GM12878 (cell line): ENCODE measurements around the gene ZCRB1.

Source experiments
- BHLHE40 ChIP-seq, 2 experiments: fragments of 450-650 bp in 1 of 2; IDR thresholded peaks; 2 replicates each; pipeline ENCODE4 v1.6.1; 2011 to 2017; ENCODE audit warnings: low read depth in 2 of 2, borderline replicate concordance in 1 of 2, improper control_type of control experiment in 1 of 2, low read length in 1 of 2, mild to moderate bottlenecking in 1 of 2
- CEBPB ChIP-seq, 2 experiments: fragments of 150-350 bp in 1 of 2; IDR thresholded peaks; 2 replicates each; pipeline ENCODE4 v1.6.1; 2012 to 2014; ENCODE audit warnings: low read depth in 2 of 2, low read length in 2 of 2, borderline replicate concordance in 1 of 2, inconsistent platforms in 1 of 2
- EP300 ChIP-seq, 2 experiments: fragments of 150-350 bp in 1 of 2; IDR thresholded peaks; 2 replicates each; pipeline ENCODE4 v1.6.1; 2011 to 2012; ENCODE audit warnings: low read depth in 2 of 2, low read length in 2 of 2, borderline replicate concordance in 1 of 2, improper control_type of control experiment in 1 of 2, inconsistent platforms in 1 of 2; ENCODE audit not compliant: control insufficient read depth in 1 of 2
- JUNB ChIP-seq: IDR thresholded peaks from 2 replicates; pipeline ENCODE4 v1.6.1; 2016; ENCODE audit warnings: antibody characterized with exemption, mild to moderate bottlenecking
- MEF2A ChIP-seq: IDR thresholded peaks from 2 replicates; pipeline ENCODE4 v1.6.1; 2011; ENCODE audit warnings: low read depth, mild to moderate bottlenecking, low read length, moderate library complexity; ENCODE audit not compliant: insufficient read depth
- NFIC ChIP-seq: IDR thresholded peaks from 2 replicates; pipeline ENCODE4 v1.6.1; 2012; ENCODE audit warnings: low read depth, mild to moderate bottlenecking, inconsistent platforms, low read length, moderate library complexity
- POLR2A ChIP-seq: IDR thresholded peaks from 2 replicates; pipeline ENCODE4 v1.6.1; 2011; ENCODE audit warnings: low read depth, mild to moderate bottlenecking, low read length
- RFX5 ChIP-seq: IDR thresholded peaks from 2 replicates; pipeline ENCODE4 v1.6.1; 2011; ENCODE audit warnings: low read depth, low read length, improper control_type of control experiment
- TARDBP ChIP-seq: IDR thresholded peaks from 2 replicates; pipeline ENCODE4 v1.6.1; 2016; ENCODE audit warnings: borderline replicate concordance
- TBL1XR1 ChIP-seq: IDR thresholded peaks from 2 replicates; pipeline ENCODE4 v1.6.1; 2012; ENCODE audit warnings: low read depth, low read length, improper control_type of control experiment
- ZNF274 ChIP-seq: IDR thresholded peaks from one replicate; pipeline ENCODE4 v1.8.0; 2011; ENCODE audit not compliant: insufficient read length, insufficient read depth
- TF ChIP-seq, protein P1 (sequence below), 3 experiments: IDR thresholded peaks in 2 of 3; conservative IDR thresholded peaks in 1 of 3; 2 replicates each; pipeline ENCODE4 v1.5.1; 2011; ENCODE audit warnings: low read depth in 3 of 3, low read length in 3 of 3, mild to moderate bottlenecking in 3 of 3, control low read depth in 2 of 3, moderate library complexity in 2 of 3, inconsistent platforms in 1 of 3, mixed read lengths in 1 of 3; ENCODE audit not compliant: control insufficient read depth in 2 of 3, insufficient read depth in 1 of 3; ENCODE audit errors: extremely low read depth in 1 of 3
- TF ChIP-seq, protein P2 (sequence below): IDR thresholded peaks from 2 replicates; pipeline ENCODE4 v1.6.1; 2011; ENCODE audit warnings: low read depth, mild to moderate bottlenecking, low read length, moderate library complexity, borderline replicate concordance; ENCODE audit errors: extremely low read depth

DNA sequence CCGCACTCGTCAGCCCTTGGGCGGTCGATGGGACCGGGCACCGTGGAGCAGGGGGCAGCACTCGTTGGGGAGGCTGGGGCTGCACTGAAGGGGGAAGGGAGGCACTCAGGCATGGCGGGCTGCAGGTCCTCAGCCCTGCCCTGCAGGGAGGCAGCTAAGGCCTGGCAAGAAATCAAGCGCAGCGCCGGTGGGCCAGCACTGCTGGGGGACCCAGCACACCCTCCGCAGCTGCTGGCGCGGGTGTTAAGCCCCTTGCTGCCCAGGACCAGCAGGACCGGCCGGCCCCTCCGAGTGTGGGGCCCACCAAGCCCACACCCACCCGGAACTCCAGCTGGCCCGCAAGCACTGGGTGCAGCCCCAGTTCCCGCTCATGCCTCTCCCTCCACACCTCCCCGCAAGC lies 52.2 kb downstream of the ZCRB1 start:
- TF ChIP-seq CEBPB (IDR thresholded peaks at IDR 0.05; ENCODE audit: borderline replicate concordance in 1 of 2, low read depth in 2 of 2, low read length in 2 of 2) (no peak), JUNB (no peak), RFX5 (no peak), ZNF274 (no peak), TBL1XR1 (no peak), POLR2A (no peak), NFIC (no peak), TARDBP (no peak), MEF2A (no peak), EP300 (IDR thresholded peaks at IDR 0.05; ENCODE audit: borderline replicate concordance in 1 of 2, control insufficient read depth in 1 of 2, low read depth in 2 of 2, low read length in 2 of 2) (no peak), BHLHE40 (IDR thresholded peaks at IDR 0.05; ENCODE audit: borderline replicate concordance in 1 of 2, low read depth in 2 of 2, low read length in 1 of 2) (no peak)
- TF ChIP-seq, protein P1, sequence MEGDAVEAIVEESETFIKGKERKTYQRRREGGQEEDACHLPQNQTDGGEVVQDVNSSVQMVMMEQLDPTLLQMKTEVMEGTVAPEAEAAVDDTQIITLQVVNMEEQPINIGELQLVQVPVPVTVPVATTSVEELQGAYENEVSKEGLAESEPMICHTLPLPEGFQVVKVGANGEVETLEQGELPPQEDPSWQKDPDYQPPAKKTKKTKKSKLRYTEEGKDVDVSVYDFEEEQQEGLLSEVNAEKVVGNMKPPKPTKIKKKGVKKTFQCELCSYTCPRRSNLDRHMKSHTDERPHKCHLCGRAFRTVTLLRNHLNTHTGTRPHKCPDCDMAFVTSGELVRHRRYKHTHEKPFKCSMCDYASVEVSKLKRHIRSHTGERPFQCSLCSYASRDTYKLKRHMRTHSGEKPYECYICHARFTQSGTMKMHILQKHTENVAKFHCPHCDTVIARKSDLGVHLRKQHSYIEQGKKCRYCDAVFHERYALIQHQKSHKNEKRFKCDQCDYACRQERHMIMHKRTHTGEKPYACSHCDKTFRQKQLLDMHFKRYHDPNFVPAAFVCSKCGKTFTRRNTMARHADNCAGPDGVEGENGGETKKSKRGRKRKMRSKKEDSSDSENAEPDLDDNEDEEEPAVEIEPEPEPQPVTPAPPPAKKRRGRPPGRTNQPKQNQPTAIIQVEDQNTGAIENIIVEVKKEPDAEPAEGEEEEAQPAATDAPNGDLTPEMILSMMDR (IDR thresholded peaks at IDR 0.05 in 2 of 3, conservative IDR thresholded peaks at IDR 0.05 in 1 of 3; ENCODE audit: control insufficient read depth in 2 of 3, extremely low read depth in 1 of 3, insufficient read depth in 1 of 3, low read depth in 3 of 3, low read length in 3 of 3): no peak
- TF ChIP-seq, protein P2, sequence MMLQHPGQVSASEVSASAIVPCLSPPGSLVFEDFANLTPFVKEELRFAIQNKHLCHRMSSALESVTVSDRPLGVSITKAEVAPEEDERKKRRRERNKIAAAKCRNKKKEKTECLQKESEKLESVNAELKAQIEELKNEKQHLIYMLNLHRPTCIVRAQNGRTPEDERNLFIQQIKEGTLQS: no peak
